WERI-Rb-1 (cell line): ENCODE measurements around the gene MEGF10.

Experiments used
- DNase-seq: peaks from one replicate; pipeline ENCODE4 v3.0.0-alpha.2; 2020
- H3K27ac ChIP-seq: fragments of 250-450 bp; sonication (Bioruptor Pico); 2 replicates; pipeline ENCODE4 v1.5.1; 2020; ENCODE audit warnings: mild to moderate bottlenecking, moderate library complexity
- H3K27me3 ChIP-seq: fragments of 250-450 bp; sonication (Bioruptor Pico); 2 replicates; pipeline ENCODE4 v1.5.1; 2021; ENCODE audit warnings: mild to moderate bottlenecking, low read depth, moderate library complexity; ENCODE audit not compliant: insufficient read depth, severe bottlenecking
- H3K36me3 ChIP-seq: fragments of 250-450 bp; sonication (Bioruptor Pico); 2 replicates; pipeline ENCODE4 v1.5.1; 2020; ENCODE audit warnings: mild to moderate bottlenecking, moderate library complexity
- H3K4me3 ChIP-seq: 2 replicates; pipeline ENCODE4 v1.5.1; 2011; ENCODE audit warnings: low read depth, mild to moderate bottlenecking, control low read depth, low read length
- H3K9me3 ChIP-seq: fragments of 250-450 bp; sonication (Bioruptor Pico); 2 replicates; pipeline ENCODE4 v1.5.1; 2021; ENCODE audit warnings: mild to moderate bottlenecking, moderate library complexity; ENCODE audit not compliant: severe bottlenecking
- TF ChIP-seq, protein P1 (sequence below): IDR thresholded peaks from 2 replicates; pipeline ENCODE4 v1.5.1; 2011; ENCODE audit warnings: low read depth, mild to moderate bottlenecking, control low read depth, inconsistent platforms, low read length

The MEGF10 gene

GRCh38 chr5:127358284-127358683 is 67.7 kb downstream of the MEGF10 start:
- H3K27me3 ChIP-seq: no peaks in the 10 kb centered on the region

DNA sequence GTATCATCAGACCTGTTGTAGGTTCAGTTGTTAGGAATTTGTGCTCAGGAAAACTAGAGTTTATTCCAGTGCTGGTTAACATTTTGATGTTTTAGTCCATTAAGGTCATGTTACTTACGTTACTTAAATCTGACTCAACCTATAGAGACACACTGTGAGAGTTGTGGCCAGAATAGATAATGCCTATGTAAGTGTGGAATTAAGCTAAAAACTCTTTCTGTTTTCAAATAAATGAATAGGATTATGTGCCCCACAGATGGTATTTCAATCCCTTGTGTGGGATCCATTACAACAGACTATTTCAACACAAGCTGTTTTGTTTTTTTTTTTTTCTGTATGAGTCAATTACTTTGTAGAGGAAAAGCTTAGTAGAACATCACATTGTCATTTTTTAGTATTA is 68.1 kb downstream of the MEGF10 start:
- H3K4me3 ChIP-seq: no peak overlapping the region

More at GRCh38 chr5:127358284-127358683, 67.7 kb downstream of the MEGF10 start:
- no peaks in the 10 kb centered on the region for H3K9me3 ChIP-seq
- H3K27ac ChIP-seq: no peak overlapping the region
- TF ChIP-seq, protein P1, sequence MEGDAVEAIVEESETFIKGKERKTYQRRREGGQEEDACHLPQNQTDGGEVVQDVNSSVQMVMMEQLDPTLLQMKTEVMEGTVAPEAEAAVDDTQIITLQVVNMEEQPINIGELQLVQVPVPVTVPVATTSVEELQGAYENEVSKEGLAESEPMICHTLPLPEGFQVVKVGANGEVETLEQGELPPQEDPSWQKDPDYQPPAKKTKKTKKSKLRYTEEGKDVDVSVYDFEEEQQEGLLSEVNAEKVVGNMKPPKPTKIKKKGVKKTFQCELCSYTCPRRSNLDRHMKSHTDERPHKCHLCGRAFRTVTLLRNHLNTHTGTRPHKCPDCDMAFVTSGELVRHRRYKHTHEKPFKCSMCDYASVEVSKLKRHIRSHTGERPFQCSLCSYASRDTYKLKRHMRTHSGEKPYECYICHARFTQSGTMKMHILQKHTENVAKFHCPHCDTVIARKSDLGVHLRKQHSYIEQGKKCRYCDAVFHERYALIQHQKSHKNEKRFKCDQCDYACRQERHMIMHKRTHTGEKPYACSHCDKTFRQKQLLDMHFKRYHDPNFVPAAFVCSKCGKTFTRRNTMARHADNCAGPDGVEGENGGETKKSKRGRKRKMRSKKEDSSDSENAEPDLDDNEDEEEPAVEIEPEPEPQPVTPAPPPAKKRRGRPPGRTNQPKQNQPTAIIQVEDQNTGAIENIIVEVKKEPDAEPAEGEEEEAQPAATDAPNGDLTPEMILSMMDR: no peak
- H3K4me3 ChIP-seq: no peak overlapping the region
- H3K36me3 ChIP-seq: no peaks in the 10 kb centered on the region
- DNase-seq: no peak

GRCh38 chr5:127359502-127359901 is 68.9 kb downstream of the MEGF10 start:
- Histone ChIP-seq H3K36me3 (no peaks in the 10 kb centered on the region), H3K4me3 (no peak overlapping the region), H3K27ac (no peak overlapping the region), H3K9me3 (no peaks in the 10 kb centered on the region), H3K27me3 (no peaks in the 10 kb centered on the region)
- DNase-seq: no peak
- TF ChIP-seq, protein P1: no peak

More for the DNA sequence above, 68.1 kb downstream of the MEGF10 start:
- Histone ChIP-seq H3K27ac (no peak overlapping the region), H3K36me3 (no peaks in the 10 kb centered on the region), H3K27me3 (no peaks in the 10 kb centered on the region), H3K9me3 (no peaks in the 10 kb centered on the region)
- TF ChIP-seq, protein P1: no peak
- DNase-seq: no peak

GRCh38 chr5:127363403-127363802 is 72.8 kb downstream of the MEGF10 start:
- H3K36me3 ChIP-seq: no peaks in the 10 kb centered on the region

GRCh38 chr5:127367029-127367428 is 76.4 kb downstream of the MEGF10 start:
- Histone ChIP-seq H3K4me3 (no peak overlapping the region), H3K27ac (no peak overlapping the region), H3K27me3 (no peaks in the 10 kb centered on the region), H3K9me3 (no peaks in the 10 kb centered on the region), H3K36me3 (no peaks in the 10 kb centered on the region)
- TF ChIP-seq, protein P1: no peak
- DNase-seq: no peak

More at GRCh38 chr5:127363403-127363802, 72.8 kb downstream of the MEGF10 start:
- DNase-seq: no peak
- no peaks in the 10 kb centered on the region for H3K9me3 ChIP-seq
- H3K27me3 ChIP-seq: no peaks in the 10 kb centered on the region
- H3K4me3 ChIP-seq: no peak overlapping the region
- no peak overlapping the region for H3K27ac ChIP-seq
- TF ChIP-seq, protein P1: no peak

GRCh38 chr5:127367946-127368465 is 77.4 kb downstream of the MEGF10 start:
- TF ChIP-seq, protein P1: no peak
- H3K27me3 ChIP-seq: no peaks in the 10 kb centered on the region
- no peak overlapping the region for H3K4me3 ChIP-seq
- H3K27ac ChIP-seq: no peak overlapping the region
- no peak for DNase-seq
- no peaks in the 10 kb centered on the region for H3K36me3 ChIP-seq
- H3K9me3 ChIP-seq: no peaks in the 10 kb centered on the region
